ENCODE measurements around the gene C16orf46.
"Not testable (repeated sequence)": the region's sequence is repeated elsewhere in the genome, so short reads cannot be mapped to it uniquely, and the experiment has no call there.

The C16orf46 gene, protein sequence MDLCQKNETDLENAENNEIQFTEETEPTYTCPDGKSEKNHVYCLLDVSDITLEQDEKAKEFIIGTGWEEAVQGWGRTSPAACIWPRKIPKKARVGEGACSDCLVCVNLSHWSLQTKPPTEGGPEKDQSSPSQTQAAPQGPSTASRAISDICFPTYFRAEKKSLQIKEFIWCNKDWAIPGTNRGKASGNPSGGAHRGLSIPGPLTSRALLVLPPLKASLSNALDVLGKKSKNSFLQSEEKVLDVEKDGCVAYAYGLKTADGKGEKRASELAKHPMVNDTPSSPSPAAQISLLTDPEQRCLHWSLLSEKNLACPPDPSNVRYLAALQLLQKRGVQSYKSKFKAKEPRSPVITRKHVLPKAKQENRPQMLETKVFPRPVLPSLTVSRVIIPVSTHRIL

DNA sequence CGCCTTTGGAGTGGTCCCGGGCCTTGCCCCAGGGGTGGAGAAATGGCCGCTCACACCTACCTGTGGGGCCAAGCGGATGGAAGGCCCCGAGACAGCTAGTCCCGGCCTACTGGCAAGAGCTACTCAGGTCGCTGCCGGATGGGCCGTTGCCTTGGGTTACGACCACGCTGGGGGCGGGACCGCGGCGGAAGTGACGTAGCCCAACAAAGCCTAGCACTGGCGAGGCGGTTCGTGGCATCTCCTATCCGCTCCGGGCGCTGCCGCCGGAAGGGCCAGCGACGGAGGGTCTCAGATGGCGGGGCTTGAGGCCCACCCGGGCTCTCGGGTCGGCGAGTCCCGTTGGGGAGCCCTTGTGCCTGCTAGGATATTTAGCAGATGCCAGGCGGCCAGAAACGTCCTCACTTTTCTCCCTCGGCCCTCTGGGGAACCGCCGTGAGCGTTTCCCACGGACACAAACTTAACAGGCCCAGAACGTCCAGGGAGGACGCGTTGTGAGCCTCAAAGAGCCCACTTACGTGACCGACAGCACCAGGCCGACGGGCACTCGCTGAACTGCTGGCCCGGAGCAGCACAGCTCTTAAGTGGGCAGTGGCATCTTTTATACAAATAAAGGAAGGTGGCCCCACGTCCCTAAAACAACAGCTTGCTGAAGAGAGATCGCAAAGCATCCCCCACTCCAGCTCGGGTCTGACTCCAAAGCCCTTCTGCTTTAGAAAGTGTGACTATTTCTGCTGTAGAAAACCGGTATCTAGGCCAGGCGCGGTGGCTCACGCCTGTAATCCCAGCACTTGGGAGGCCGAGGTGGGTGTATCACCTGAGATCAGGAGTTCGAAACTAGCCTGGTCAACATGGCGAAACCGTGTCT, at the start of gene C16orf46:
Gene C16orf46, minus strand, starts transcription at position 163 of the 865 bp plus-strand sequence. CDS start 13,283 bp downstream, outside the sequence.
- peak; percentile 95 for DNase-seq (ENCODE audit: low spot score)

DNA sequence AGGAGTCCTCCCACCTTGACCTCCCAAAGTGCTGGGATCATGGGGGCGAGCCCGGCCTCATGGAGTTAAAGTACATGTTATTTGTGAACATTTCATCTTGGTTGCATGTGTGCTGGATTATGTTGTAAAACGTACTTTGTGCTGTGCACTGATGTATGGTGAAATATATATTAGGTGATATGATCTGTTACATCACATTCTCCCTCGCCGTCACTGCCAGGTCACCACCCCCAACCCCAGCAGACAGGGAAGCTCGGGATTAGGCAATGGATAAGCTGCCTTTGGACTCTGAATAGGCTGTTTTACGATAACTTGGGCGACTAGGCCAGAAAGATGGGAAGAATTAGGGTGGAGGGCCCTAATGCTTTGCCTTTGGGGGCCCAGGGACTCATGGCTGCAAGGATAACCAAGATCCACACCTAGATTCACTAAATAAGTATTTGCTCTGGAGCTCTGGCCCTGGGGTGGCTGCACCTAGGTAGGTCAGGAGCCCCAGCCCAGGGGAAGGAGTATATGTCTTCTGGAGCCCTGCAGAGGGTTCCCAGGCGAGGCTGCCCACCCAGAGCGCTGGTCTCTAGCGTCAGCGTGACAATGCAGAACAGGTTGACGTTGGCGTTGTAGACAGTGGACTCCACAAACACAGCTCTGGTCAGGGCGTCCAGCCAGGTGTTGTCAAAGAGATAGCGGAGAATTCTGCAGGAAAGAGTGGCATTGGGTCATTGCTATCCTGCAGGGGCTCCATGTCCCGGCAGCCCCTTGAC, 46.2 kb upstream of the C16orf46 start:
- DNase-seq (ENCODE audit: low spot score): no peak

GRCh38 chr16:81121474-81121990, 44.5 kb upstream of the C16orf46 start:
- DNase-seq (ENCODE audit: low spot score): no peak

GRCh38 chr16:81117436-81117835, 40.4 kb upstream of the C16orf46 start:
- DNase-seq (ENCODE audit: low spot score): no peak

DNA sequence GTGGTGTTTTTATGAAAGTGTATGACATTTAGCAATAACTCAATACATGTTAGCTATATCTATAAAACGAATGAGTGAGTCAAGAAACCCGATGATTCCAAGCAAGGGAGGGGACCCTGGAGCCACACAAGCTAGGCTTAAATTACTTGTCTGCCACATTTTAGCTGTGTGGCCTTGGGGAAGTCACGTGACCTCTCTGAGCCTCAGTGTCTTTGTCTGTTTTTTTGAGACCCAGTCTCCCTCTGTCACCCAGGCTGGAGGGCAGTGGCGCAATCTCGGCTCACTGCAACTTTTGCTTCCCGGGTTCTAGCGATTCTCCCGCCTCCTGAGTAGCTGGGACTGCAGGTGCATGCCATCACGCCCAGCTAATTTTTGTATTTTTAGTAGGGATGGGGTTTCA, 39.2 kb upstream of the C16orf46 start:
- no peak for DNase-seq (ENCODE audit: low spot score)

DNA sequence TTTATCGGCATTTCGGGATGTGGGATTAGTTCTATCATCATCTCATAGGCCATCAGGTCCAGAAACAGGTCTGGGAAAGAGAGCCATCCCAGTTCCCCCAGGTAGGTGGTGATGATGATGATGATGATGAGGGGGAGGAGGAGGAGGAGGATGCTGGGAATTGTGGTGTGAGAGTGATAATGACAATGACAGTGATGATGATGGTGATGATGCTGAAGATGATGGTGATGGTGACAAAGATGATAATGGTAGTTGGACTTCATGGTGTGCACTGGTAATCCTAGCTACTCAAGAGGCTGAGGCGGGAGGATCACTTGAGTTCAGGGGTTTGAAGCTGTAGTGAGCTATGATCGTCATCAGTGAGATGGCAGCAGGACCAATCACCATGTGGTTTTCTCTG, 35.4 kb upstream of the C16orf46 start:
- DNase-seq (ENCODE audit: low spot score): no peak

DNA sequence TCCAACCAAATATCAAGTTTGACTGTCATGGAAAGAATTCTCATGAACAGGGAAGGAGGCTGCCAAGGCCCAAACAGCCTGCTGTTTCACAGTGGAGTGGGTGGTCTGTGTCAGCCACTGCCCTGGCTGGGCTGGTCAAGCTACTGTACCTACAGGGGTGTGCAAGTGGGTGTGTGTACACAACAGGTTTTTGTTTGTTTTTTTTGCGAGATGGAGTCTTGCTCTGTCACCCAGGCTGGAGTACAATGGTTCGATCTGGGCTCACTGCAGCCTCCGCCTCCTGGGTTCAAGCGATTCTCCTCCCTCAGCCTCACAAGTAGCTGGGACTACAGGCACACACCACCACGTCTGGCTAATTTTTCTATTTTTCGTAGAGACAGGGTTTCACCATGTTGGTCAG, 32.2 kb upstream of the C16orf46 start:
- not testable (repeated sequence) for DNase-seq (ENCODE audit: low spot score)

DNA sequence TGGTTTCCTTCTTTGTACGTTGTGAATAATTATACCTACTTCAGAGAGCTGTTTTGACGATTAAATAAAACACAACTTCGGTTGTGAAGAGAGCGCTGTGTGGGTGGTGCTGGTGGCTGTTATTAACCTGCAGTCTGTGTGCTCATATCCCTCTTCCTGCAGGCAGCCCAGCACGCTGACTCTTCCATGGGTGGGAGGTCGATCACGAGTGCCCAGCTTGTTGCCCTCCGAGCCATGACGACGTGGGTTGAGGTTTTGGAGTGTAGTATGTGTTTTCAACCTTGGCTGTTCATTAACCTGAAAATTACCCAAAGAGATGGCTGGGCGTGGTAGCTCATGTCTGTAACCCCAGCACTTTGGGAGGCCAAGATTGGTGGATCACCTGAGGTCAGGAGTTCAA, 30.5 kb upstream of the C16orf46 start:
- no peak for DNase-seq (ENCODE audit: low spot score)

- DNase-seq (ENCODE audit: low spot score): no peak
Measured at GRCh38 chr16:81106826-81107503, 29.9 kb upstream of the C16orf46 start.

DNA sequence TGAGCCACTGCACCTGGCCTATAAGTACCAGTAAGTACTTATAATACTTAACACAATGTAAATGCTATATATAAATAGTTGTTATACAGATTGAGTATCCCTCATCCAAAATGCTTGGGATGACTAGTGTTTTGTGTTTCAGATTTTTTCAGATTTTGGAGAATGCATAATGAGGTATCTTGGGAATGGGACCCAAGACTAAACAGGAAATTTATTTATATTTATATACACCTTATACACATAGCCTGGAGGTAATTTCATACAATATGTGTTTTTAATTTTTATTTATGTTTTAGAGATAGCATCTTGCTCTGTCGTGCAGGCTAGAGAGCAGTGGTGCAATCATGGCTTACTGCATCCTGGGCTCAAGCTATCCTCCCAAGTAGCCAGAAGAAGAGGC, 28.9 kb upstream of the C16orf46 start:
- no peak for DNase-seq (ENCODE audit: low spot score)

GRCh38 chr16:81101702-81102101, 24.7 kb upstream of the C16orf46 start:
- DNase-seq (ENCODE audit: low spot score): no peak

- DNase-seq (ENCODE audit: low spot score): no peak
Measured at GRCh38 chr16:81099958-81100357, 22.9 kb upstream of the C16orf46 start.

GRCh38 chr16:81097230-81097629, 20.2 kb upstream of the C16orf46 start:
- DNase-seq (ENCODE audit: low spot score): no peak

DNA sequence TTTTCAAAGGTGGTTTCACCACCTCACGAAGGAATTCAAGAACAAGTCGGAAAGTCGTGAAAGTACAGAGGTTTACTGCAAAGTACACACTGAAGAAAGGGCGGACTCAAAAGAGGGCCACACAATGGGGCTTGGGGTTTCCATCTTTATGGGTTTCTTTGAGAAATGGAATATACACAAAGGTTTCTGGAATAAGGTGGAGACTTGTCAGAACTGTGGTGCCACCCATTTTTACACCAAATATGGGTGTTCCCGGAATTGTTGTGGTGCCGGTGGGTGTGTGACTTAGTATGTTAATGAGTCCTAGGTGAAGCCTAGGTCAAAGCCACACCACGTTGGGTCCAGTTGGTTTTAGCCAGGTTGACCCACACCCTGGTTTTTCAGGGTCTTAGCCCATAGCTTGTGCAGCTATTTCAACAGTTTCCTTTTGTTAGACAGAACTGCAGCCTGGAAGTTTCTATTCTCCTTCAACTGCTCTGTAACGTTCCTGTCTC, 19.7 kb upstream of the C16orf46 start:
- DNase-seq (ENCODE audit: low spot score): no peak

DNA sequence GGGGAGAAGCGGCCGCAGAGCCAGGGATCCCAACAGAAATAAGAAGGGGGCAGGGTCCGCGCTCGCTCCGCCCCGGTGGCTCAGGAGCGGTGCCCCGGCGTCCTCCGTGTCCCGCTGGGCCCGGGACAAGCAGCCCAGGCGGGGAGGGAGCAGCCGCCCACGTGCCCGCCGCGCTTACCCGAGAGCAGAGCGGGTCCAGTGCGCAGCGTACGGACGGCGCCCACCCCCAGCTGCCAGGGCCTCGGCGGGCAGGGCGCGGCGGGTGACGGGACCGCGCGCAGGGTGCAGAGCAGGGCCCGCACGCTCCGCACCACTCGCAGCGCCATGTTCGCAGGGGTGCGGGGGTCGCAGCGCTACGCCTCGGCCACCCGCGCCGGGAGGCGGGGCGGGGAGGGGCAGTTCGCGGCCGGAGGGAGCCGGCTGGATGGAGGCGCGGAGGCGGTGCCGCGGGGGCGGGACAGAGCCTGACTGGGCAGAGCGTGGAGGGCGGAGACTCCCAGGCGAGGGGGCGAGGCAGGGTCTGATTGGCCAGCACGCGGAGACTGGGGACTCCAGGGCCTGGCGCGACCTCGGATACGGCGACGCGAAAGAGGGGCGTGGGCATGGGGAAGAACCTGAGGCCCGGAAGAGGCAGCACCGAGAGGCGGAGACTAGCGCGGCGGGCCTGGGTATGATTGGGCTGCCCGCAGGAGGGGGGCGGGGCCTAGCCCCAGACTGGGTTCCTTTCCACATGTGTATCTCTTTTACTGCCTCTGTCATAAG, 19.1 kb upstream of the C16orf46 start, which contains the start of gene GCSH:
Gene GCSH, minus strand, starts transcription at position 443 of the 762 bp plus-strand sequence. Its CDS starts 117 bp downstream, at position 326.
- DNase-seq (ENCODE audit: low spot score): peak; percentile 97

- no peak for DNase-seq (ENCODE audit: low spot score)
Measured at GRCh38 chr16:81095653-81095952, 18.6 kb upstream of the C16orf46 start.

DNA sequence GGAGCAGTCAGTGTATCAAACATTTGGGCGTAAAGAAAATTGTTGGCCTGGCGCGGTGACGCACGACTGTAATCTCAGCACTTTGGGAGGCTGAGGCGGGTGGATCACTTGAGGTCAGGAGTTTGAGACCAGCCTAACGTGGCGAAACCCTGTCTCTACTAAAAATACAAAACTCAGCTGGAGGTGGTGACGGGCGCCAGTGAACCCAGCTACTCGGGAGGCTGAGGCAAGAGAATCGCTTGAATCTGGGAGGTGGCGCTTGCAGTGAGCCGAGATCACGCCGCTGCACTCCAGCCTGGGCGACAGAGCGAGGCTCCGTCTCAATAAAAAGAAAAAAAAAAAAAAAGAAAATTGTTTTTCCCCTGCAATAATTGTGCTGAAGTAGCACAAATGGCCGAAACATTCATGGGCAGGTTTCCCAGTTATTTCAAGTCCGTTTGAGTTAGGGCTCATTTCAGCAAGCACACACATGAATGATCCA, 17.8 kb upstream of the C16orf46 start:
- DNase-seq (ENCODE audit: low spot score): no peak

DNA sequence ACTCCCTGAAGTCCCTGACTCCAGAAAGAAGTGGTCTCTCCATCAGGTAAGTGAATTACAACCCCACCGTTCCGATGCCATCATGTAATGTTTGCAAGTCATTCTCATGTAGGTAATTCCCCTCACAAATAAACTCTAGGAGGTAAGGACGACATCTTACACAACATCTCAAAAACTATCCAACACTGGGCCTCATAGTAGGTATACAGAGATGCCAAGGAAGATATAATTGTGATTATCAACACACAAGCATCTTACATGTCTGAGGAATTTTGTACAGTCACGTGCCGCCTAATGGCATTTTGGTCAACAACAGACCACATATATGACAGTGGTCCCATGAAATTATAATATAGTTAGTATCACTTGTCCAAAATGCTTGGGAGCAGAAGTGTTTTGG, 11.8 kb upstream of the C16orf46 start:
- DNase-seq (ENCODE audit: low spot score): no peak

DNA sequence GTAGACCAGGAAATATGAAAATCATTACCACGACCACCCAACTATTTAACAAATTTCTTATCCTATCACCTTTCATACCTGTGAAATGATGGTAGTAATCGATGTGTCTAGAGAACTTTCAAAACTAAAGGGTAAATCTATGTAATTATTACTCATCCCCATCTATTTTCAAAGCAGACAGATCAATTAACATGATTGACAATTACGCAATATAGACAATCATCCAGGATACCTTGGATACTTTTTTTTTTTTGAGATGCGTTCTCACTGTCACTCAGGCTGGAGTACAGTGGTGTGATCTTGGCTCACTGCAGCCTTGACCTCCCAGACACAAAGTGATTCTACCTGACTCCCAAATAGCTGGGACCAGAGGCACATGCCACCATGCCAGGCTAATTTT, 4.0 kb upstream of the C16orf46 start:
- DNase-seq (ENCODE audit: low spot score): no peak

GRCh38 chr16:81080233-81080632, 3.2 kb upstream of the C16orf46 start:
- DNase-seq (ENCODE audit: low spot score): no peak
